GM06990 (cell line): Measurements from ENCODE around the gene SLC45A1.

Experiments used
- DNase-seq: peaks from one replicate; pipeline ENCODE4 v3.0.0-alpha.2; 2011; ENCODE audit not compliant: insufficient read length; ENCODE audit errors: extremely low read depth
- H3K27me3 ChIP-seq: replicated peaks from 2 replicates; pipeline ENCODE4 v1.6.0; 2011; ENCODE audit warnings: low read length; ENCODE audit not compliant: control insufficient read depth, insufficient read depth
- H3K36me3 ChIP-seq: 2 replicates; pipeline ENCODE4 v1.5.1; 2011; ENCODE audit warnings: low read length; ENCODE audit not compliant: control insufficient read depth, insufficient read depth
- H3K4me3 ChIP-seq: replicated peaks from 2 replicates; pipeline ENCODE4 v1.5.1; 2011; ENCODE audit warnings: low read depth, mild to moderate bottlenecking, control low read depth, low read length
- CTCF ChIP-seq: IDR thresholded peaks from 2 replicates; pipeline ENCODE4 v1.5.1; 2011; ENCODE audit warnings: low read length, control low read depth, mild to moderate bottlenecking, inconsistent platforms; ENCODE audit not compliant: insufficient read depth, poor library complexity, severe bottlenecking

SLC45A1 gene

GRCh38 chr1:8338526-8339202, 20.8 kb downstream of the SLC45A1 start:
- no peak for DNase-seq
- no peak overlapping the region for H3K4me3 ChIP-seq
- no peak for TF ChIP-seq CTCF
- no peaks in the 10 kb centered on the region for H3K36me3 ChIP-seq
- H3K27me3 ChIP-seq, result no peaks in the 10 kb centered on the region

DNA sequence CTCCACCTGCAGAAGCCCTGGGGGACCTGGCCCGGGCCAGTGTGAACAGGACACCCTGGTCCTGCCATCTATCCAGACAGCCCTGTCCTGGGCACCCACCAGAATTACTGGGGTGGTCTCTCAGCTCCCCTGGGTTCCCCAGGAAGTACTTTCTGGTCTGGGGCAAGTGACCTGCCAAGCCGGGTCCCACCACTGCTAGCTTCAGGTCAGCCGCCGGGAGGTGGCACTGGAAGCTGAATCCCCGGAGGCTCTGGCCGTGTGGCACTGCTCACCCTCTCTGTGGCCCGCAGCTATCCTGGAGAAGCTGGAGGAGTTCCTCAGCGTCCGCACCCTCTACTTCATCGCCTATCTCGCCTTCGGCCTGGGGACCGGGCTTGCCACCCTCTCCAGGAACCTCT, 21.3 kb downstream of the SLC45A1 start:
- Histone ChIP-seq H3K27me3 (no peaks in the 10 kb centered on the region), H3K4me3 (no peak overlapping the region), H3K36me3 (no peaks in the 10 kb centered on the region)
- DNase-seq, result no peak
- no peak for TF ChIP-seq CTCF

- TF ChIP-seq CTCF, result no peak
- H3K27me3 ChIP-seq, result no peaks in the 10 kb centered on the region
- H3K36me3 ChIP-seq, result no peaks in the 10 kb centered on the region
- no peak overlapping the region for H3K4me3 ChIP-seq
- no peak for DNase-seq
Measured at GRCh38 chr1:8340448-8340847, 22.5 kb downstream of the SLC45A1 start.

DNA sequence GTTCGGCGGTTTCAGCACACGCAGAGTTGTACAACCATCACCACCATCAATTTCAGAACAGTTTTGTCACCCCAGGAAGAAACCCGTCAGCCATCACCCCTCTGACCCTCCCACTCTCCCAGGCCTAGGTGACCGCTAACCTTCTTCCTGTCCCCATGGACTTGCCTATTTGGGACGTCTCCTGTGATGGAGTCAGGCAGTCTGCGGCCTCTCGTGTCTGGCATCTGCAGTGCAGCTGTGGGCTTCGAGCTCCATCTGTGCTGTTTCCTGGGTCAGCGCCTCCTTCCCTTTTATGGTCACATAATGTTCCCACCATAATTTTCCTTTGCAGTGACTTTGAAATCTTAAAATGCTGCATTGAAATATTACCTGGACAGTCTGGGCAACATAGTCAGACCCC, 24.4 kb downstream of the SLC45A1 start:
- DNase-seq, result no peak
- Histone ChIP-seq H3K36me3 (no peaks in the 10 kb centered on the region), H3K4me3 (no peak overlapping the region), H3K27me3 (no peaks in the 10 kb centered on the region)
- no peak for TF ChIP-seq CTCF

GRCh38 chr1:8343044-8343443, 25.1 kb downstream of the SLC45A1 start:
- no peak for TF ChIP-seq CTCF
- no peaks in the 10 kb centered on the region for H3K36me3 ChIP-seq
- no peak for DNase-seq
- no peaks in the 10 kb centered on the region for H3K27me3 ChIP-seq
- H3K4me3 ChIP-seq, result no peak overlapping the region
